Mesothelial cell of epicardium (in vitro differentiated cells): ENCODE measurements around the gene ZYG11B. TPM values are rescaled to one million over a fixed set of nuclear protein-coding genes. Genes with fewer than 3 reads are reported as not detected.
"Not testable (repeated sequence)": the region's sequence is repeated elsewhere in the genome, so short reads cannot be mapped to it uniquely, and the experiment has no call there.

Experiments used
- DNase-seq, 2 experiments: peaks; one replicate each; pipeline ENCODE4 v3.0.0; 2021; ENCODE audit warnings: low spot score in 2 of 2; ENCODE audit not compliant: unreplicated experiment in 2 of 2
- H3K27ac Mint-ChIP-seq: 2 replicates; pipeline ENCODE4 v1.8.0; 2021; ENCODE audit warnings: mixed read lengths
- H3K27me3 Mint-ChIP-seq: 2 replicates; pipeline ENCODE4 v1.8.0; 2021; ENCODE audit warnings: low read depth, mixed read lengths
- H3K36me3 Mint-ChIP-seq: 2 replicates; pipeline ENCODE4 v1.8.0; 2021; ENCODE audit warnings: mixed read lengths
- H3K4me1 Mint-ChIP-seq: 2 replicates; pipeline ENCODE4 v1.8.0; 2021; ENCODE audit warnings: mixed read lengths
- H3K4me3 Mint-ChIP-seq: 2 replicates; pipeline ENCODE4 v1.8.0; 2021; ENCODE audit warnings: mild to moderate bottlenecking, moderate library complexity, mixed read lengths
- H3K9me3 Mint-ChIP-seq: 2 replicates; pipeline ENCODE4 v1.8.0; 2021; ENCODE audit warnings: mixed read lengths
- CTCF ChIP-seq: fragments of 200-600 bp; sonication (generic); IDR thresholded peaks from one replicate; pipeline ENCODE4 v1.5.0; 2021; ENCODE audit warnings: antibody characterized with exemption; ENCODE audit not compliant: unreplicated experiment
- total RNA-seq: library from RNA; stranded (reverse); gene quantifications from 3 replicates; pipeline ENCODE4 v1.2.1, GENCODE V29; 2021

Gene ZYG11B
- total RNA-seq, 1 donor from 2014 or later, result 32.5 TPM

- H3K27ac Mint-ChIP-seq, result no peak overlapping the region
- no peaks in the 10 kb centered on the region for H3K9me3 Mint-ChIP-seq
- no peaks in the 10 kb centered on the region for H3K36me3 Mint-ChIP-seq
- TF ChIP-seq CTCF, result no peak
- DNase-seq, result no peak
- no peaks in the 10 kb centered on the region for H3K27me3 Mint-ChIP-seq
- peaks cover 4% of the 10 kb centered on the region for H3K4me1 Mint-ChIP-seq
- H3K4me3 Mint-ChIP-seq, result no peak overlapping the region
These were observed 129.3 kb downstream of the ZYG11B start for GRCh38 chr1:52855584-52855983.

GRCh38 chr1:52856026-52856425 lies 129.8 kb downstream of the ZYG11B start:
- Mint-ChIP-seq H3K4me1 (peaks cover 7% of the 10 kb centered on the region), H3K36me3 (no peaks in the 10 kb centered on the region), H3K27me3 (no peaks in the 10 kb centered on the region), H3K4me3 (no peak overlapping the region), H3K27ac (no peak overlapping the region), H3K9me3 (no peaks in the 10 kb centered on the region)
- no peak for DNase-seq
- no peak for TF ChIP-seq CTCF

GRCh38 chr1:52857443-52857842 lies 131.2 kb downstream of the ZYG11B start:
- H3K36me3 Mint-ChIP-seq, result no peaks in the 10 kb centered on the region
- no peaks in the 10 kb centered on the region for H3K27me3 Mint-ChIP-seq
- peaks cover 8% of the 10 kb centered on the region for H3K4me1 Mint-ChIP-seq
- no peak overlapping the region for H3K4me3 Mint-ChIP-seq
- DNase-seq, result no peak
- H3K9me3 Mint-ChIP-seq, result no peaks in the 10 kb centered on the region
- no peak overlapping the region for H3K27ac Mint-ChIP-seq
- no peak for TF ChIP-seq CTCF

GRCh38 chr1:52862666-52863458 lies 136.6 kb downstream of the ZYG11B start:
- Mint-ChIP-seq H3K4me1 (peaks cover 13% of the 10 kb centered on the region), H3K27ac (no peak overlapping the region), H3K36me3 (no peaks in the 10 kb centered on the region), H3K9me3 (no peaks in the 10 kb centered on the region), H3K27me3 (no peaks in the 10 kb centered on the region), H3K4me3 (no peak overlapping the region)
- DNase-seq, result no peak
- TF ChIP-seq CTCF, result no peak

- Mint-ChIP-seq H3K36me3 (no peaks in the 10 kb centered on the region), H3K4me3 (no peak overlapping the region), H3K4me1 (peaks cover 6% of the 10 kb centered on the region), H3K9me3 (no peaks in the 10 kb centered on the region), H3K27me3 (no peaks in the 10 kb centered on the region), H3K27ac (no peak overlapping the region)
- no peak for TF ChIP-seq CTCF
- no peak for DNase-seq
These were observed 141.0 kb downstream of the ZYG11B start for GRCh38 chr1:52867087-52867863.

- H3K9me3 Mint-ChIP-seq, H3K36me3 Mint-ChIP-seq, DNase-seq, H3K4me1 Mint-ChIP-seq, H3K4me3 Mint-ChIP-seq, H3K27ac Mint-ChIP-seq, H3K27me3 Mint-ChIP-seq: not testable (repeated sequence)
These were observed 143.5 kb downstream of the ZYG11B start for GRCh38 chr1:52869727-52870126.
